GM21619 (cell line): ENCODE results near the gene MBOAT1.
A peak's percentile ranks its signal among the peaks of the same experiment; 100 is the strongest.
"Not testable (repeated sequence)": the region's sequence is repeated elsewhere in the genome, so short reads cannot be mapped to it uniquely, and the experiment has no call there.

ENCODE experiments used
- ATAC-seq: cut with Tn5 transposase; IDR thresholded peaks from one replicate; pipeline ENCODE4 v1.9.1; 2021; ENCODE audit not compliant: unreplicated experiment

The MBOAT1 gene, protein sequence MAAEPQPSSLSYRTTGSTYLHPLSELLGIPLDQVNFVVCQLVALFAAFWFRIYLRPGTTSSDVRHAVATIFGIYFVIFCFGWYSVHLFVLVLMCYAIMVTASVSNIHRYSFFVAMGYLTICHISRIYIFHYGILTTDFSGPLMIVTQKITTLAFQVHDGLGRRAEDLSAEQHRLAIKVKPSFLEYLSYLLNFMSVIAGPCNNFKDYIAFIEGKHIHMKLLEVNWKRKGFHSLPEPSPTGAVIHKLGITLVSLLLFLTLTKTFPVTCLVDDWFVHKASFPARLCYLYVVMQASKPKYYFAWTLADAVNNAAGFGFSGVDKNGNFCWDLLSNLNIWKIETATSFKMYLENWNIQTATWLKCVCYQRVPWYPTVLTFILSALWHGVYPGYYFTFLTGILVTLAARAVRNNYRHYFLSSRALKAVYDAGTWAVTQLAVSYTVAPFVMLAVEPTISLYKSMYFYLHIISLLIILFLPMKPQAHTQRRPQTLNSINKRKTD

DNA sequence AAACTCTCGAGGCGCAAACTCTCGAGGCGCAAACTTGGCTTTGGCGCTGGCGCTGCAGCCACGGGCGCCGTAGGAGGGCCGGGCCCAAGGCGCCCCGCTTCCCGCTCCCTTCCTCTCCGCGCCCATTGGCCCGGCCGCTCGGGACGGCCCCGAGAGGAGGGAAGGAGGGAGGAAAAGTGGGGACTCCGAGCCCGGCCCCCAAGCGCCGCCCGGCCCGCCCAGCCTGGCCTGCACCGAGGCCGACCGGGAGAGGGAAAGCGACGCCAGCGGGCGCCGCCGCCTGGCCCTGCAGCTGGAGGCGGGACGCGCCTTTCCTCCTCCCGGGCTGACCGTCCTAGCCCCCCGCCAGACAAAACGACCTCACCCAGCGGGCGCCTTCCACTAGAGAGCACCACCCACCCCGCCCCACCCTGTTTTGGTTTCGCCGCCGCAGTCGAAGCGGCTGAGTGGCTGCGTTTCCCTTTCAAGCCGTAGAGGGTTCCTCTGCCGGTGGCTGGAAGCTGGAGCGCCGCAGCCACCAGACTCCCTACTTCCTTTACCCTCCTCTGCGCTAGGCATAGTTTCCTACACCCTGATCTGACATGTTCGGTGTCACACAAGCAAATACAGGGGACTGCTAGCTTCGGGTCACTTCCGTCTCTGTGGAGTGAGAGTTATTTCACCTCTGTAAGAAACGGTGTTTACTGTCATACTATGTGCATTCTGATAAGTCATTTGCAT, at the start of gene MBOAT1:
MBOAT1 (minus strand) TSS at position 78 of the 720 bp plus-strand sequence. CDS start 235 bp downstream, outside the sequence.
- ATAC-seq, result peak; percentile 84

DNA sequence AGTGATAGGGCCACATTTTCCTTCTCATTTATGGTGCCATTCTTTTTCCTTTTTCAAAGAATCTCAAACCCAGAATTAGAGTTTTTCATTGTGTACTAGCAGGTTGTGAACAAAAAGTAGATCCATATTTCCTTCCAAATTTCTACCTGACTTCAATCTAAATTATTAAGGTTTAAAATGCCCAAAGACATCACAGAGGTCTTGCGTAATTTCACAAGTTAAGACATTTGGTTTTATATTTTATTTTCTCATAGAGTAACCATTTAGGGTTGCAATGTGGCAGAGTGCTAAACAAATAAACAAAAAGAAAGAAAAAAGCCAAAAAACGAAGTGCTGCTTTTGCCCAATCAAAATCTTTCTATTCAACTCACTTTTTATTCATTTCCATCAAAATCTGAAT, 49.4 kb upstream of the MBOAT1 start:
- ATAC-seq, result no peak

DNA sequence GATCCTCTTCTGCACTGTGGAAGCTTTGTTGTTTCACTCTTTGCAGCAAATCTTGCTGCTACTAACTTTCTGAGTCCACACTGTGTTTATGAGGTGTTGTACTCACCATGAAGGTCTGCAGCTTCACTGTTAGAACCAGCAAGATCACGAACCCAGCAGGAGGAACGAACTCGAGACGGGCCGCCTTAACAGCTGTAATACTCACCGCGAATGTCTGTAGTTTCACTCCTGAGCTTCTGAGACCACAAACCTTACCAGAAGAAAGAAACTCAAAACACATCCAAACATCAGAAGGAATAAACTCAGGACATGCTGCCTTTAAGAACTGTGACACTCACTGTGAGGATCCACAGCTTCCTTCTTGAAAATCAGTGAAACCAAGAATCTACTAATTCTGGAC, 48.1 kb upstream of the MBOAT1 start:
- no peak for ATAC-seq

DNA sequence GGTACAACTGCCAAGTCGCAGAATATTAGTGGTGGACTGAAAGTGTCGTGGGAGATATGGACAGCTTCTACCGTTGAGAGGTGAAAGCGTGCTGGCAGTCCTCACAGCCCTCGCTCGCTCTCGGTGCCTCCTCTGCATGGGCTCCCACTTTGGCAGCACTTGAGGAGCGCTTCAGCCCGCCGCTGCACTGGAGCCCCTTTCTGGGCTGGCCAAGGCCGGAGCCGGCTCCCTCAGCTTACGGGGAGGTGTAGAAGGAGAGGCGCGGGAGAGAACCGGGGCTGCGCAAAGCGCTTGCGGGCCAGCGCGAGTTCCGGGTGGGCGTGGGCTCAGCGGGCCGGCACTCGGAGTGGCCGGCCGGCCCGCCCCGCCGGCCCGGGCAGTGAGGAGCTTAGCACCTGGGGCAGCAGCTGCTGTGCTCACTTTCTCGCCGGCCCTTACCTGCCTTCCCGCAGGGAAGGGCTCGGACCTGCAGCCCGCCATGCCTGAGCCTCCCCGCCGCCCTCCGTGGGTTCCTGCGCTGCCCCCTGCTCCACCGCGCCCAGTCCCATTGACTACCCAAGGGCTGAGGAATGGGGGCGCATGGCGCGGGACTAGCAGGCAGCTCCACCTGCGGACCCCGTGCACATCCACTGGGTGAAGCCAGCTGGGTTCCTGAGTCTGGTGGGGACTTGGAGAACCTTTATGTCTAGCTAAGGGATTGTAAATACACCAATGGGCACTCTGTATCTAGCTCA, 47.2 kb upstream of the MBOAT1 start:
- no peak for ATAC-seq

DNA sequence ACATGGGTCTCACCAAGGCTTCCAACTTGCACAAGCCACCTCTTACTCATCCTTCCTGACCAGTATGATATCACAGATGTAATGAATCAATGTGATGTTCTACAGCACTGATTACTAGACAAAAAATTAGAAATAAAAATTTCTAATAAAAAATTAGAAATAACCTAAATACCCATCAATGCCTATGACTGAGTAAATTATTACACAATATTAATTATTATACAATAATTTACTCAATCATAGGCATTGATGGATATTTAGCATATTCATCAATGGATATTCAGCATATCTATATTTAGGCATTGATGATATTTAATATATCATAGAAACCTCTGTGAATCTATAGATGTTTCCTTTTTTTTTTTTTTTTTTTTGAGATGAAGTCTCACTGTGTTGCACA, 43.2 kb upstream of the MBOAT1 start:
- ATAC-seq, result no peak

DNA sequence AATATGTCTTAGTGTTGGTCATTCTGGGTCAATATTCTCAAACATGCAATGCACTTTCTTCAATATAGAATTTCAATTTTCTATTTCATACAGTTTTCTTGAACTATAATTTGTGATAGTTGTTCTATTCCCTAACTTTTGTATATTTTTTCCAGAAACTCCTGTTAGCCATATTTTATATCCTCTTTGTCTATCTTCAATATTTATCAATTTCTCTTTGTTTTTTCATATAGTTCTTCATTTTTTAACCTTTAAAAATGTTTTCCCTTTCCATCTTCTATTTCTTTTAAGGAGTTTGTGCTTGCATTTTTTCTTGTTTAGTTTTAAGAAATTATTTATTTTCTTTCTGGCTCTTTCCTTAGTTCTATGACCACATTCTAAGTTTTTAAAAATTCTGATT, 42.0 kb upstream of the MBOAT1 start:
- ATAC-seq, result no peak

DNA sequence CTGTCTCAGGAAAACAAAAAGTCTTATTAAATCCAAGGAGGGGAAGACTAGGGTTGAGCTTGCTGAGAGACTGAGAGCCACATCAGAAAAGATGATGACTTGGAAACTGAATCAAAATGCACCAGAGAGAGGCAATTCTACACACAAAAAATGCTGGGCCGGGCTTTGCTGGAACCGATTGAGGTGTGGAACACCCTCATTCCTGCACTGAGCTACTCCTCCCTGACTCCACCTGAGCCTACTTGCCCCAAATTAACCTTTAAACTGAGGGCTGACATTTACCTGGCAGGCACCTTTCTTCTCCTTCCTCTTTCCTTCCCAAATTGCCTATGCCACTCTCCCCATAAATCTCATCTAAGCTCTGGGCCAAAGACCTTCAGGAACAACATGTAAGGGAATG, 40.8 kb upstream of the MBOAT1 start:
- ATAC-seq, result no peak

DNA sequence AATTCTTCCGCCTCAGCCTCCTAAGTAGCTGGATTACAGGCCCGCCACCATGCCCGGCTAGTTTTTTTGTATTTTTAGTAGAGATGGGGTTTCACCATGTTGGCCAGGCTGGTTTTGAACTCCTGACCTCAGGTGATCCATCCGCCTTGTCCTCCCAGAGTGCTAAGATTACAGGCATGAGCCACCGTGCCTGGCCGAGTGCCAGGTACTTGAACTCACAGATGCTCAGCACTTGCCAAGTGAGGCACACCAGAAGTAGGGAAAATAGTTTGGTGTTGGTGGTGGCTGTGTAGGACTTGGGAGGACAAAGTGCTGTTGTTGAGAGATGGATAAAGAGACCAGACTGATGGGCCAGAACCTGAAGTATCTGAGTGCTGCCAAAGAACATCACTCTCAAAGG, 40.0 kb upstream of the MBOAT1 start:
- no peak for ATAC-seq

DNA sequence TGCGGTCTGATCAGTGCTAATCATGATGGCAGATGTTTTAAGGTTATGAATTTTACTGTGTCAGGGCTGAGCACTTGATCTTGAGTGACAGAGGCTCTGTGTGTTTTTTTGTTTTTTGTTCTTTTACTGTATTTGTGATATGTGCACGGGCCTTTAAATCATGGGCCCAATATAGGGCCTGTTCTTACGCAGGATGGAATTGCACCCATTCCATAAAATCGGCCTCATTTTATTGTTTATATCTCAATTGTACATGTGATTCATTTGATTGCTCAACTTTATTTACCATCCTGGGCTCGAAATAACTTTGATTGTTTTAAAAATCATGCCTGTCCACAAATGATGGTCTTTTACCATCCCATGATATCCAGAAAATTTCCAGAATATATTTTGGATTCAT, 39.3 kb upstream of the MBOAT1 start:
- no peak for ATAC-seq

DNA sequence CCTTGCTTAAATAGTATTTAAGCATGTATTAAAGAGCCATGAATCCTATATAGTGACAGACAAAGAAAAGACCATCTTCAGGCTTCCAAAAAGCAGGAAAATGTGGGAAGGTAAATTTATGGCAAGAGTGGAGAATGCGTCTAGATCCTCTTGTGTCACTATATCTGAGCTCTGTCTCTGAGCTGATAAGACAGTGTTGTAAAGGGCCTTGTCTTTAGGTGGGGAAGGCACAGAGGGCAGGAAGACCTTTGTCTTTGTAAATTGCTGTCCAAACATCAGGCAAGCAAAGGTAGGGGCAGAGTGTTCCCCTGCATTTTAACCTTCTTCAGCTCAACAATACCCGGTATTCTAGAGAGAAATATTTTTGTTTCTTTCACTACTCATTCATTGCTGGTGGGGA, 33.9 kb upstream of the MBOAT1 start:
- ATAC-seq, result no peak

DNA sequence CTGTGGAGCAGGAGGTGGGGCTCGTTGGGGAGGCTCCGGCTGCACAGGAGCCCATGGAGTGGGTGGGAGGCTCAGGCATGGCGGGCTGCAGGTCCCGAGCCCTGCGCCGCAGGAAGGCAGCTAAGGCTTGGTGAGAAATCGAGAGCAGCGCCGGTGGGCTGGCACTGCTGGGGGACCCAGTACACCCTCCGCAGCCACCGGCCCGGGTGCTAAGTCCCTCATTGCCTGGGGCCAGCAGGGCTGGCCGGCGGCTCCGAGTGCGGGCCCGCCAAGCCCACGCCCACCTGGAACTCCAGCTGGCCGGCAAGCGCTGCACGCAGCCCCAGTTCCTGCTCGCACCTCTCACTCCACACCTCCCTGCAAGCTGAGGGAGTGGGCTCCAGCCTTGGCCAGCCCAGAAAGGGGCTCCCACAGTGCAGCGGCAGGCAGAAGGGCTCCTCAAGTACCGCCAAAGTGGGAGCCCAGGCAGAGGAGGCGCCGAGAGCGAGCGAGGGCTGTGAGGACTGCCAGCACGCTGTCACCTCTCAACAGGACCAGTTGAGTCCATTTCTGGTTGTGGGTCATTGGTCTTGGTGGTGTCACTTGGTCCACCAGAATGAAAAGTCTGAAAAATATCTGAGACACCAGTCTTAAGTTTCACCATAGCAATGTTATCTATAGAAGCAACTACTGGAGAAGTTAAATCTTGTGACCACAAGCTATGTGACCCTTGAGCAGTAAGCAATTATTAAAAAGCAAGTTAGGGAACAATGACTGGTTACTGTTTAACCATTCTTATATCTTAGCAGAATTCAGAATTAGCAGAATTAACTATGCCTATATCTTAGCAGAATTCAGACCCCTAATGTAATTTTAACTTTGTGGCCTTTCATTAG, 32.8 kb upstream of the MBOAT1 start:
- not testable (repeated sequence) for ATAC-seq

DNA sequence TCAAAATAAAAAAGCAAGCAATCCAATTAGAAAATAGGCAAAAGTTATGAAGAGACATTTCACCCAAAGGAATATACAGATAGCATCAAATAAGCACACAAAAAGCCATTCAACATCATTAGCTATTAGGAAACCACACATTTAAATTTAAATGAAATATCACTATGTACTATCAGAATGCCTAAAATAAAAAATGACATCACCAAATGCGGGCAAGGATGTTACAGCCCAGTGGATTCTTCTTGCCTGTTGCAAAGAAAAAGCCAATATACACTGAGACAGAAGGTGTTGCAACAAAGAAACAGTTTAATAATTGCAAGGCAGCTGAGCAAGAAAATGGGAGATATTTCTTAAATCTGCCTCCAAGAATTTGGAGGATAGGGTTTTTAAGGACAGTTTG, 31.0 kb upstream of the MBOAT1 start:
- ATAC-seq, result no peak

DNA sequence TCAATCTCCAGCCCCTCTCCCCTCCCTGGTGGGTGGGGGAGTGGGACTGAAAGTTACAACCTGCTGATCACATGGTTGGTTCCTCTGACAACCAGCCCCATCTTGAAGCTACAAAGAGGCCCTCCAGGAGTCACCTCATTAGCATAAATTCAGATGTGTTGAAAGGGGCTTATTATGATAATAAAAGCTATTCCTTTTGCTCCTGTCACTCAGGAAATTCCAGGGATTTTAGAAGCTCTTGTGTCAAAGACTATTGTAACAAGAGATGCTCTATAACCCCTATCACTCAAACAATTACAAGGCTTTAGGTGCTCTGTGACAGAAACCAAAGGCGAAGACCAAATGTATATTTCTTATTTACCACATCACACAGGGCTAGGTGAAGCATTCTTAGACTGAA, 30.1 kb upstream of the MBOAT1 start:
- no peak for ATAC-seq

DNA sequence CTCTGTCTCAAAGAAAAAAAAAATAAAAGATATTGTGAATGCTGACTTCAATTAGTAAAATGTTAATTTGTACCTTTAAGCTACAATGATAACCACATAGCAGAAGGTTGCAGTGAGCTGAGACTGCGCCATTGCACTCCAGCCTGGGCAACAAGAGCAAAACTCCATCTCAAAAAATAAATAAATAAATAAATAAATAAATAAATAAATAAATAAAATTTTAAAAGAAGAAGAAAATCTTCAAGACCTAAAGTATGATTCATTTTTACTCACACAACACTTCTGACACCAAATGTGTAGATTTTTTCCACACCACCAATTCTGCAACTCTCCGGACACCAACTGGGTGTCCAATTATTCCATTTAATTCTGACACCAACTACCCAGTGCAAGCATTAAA, 28.8 kb upstream of the MBOAT1 start:
- ATAC-seq, result no peak

DNA sequence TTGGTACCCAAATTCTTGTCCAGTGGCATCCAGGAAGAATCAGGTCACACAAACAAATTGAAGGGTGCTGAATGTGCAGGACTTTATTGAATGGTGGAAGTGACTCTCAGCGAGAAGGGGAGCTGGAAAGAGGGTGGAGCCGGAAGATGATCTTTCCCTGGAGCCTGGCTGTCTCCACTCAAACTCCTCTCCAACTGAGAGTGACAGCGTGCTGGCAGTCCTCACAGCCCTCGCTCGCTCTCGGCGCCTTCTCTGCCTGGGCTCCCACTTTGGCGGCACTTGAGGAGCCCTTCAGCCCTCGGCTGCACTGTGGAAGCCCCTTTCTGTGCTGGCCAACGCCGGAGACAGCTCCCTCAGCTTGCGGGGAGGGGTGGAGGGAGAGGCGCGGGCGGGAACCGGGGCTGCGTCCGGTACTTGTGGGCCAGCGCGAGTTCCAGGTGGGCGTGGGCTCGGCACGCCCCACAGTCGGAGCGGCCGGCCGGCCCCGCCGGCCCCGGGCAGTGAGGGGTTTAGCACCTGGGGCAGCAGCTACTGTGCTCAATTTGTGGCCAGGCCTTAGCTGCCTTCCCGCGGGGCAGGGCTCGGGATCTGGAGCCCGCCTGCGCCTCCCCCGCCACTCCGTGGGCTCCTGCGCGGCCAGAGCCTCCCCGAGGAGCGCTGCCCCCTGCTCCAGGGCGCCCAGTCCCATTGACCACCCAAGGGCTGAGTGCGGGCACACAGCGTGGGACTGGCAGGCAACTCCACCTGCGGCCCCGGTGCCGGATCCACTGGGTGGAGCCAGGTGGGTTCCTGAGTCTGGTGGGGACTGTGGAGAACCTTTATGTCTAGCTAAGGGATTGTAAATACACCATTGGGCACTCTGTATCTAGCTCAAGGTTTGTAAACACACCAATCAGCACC, 26.7 kb upstream of the MBOAT1 start:
- no peak for ATAC-seq

DNA sequence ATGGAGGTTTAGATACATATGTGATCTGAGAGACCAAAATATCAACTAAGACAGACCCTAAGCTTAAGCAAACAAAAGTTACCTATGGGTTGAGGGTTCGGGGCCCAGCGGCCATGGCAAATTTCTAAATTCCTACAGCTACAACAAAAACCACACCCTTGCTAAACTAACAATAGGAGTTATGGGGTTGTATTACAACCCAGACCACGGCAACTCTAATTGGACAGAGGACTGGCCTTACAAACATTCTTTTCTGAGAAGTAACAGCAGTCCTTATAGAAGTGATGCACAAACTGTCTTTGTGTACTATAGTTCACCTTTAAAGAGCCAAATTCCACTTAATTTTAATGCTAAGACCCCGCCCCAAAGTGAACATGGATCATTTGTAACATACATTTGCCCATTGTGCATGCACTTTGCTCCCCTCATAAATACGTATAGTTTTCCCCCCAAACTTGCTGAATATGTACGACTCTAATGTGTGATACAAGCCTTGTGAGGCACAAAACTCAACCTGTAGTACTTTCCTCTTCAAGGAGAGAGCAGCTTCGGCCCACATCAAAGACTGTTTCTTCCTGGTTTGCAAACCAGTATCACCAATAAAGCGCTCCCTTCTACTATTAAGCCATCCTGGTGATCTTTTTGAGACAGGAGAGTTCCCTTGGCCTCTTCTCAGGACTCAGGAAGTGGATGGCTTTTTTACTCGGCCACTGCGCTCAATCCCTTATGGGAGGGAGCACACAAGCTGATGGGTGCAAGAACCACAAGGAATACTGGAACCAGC, 25.6 kb upstream of the MBOAT1 start:
- ATAC-seq, result no peak

DNA sequence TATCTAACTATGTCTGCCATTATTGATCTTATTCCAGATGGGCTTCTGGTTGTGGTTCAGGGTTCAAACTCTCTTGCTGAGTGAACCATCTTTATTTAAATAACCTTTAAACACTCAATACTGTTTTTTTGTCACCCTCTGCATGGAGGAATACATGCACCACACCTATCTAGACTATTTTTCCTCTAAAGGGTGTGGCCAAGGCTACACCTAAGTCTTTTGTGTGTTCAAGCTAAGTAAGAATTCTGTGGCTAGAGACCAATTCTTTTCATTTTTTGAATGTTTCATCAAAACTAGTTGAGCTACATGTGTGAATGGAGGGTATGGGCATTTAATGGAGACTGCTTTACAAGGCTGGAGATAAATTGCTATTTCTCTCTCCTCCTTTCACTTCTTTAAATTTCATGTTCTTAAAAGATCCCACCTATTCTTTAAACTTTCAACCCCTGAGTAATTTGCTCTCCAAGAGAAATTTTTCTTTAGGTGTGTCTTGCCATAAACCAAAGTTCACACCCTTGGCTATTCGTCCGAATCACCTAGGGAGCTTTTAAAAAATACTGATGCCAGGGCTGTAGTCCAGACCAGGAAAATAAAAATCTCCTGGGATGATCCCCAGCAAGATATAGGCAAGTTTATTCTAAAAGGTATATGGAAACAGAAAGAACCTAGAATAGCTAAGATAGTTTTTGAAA, 24.8 kb upstream of the MBOAT1 start:
- ATAC-seq, result no peak

DNA sequence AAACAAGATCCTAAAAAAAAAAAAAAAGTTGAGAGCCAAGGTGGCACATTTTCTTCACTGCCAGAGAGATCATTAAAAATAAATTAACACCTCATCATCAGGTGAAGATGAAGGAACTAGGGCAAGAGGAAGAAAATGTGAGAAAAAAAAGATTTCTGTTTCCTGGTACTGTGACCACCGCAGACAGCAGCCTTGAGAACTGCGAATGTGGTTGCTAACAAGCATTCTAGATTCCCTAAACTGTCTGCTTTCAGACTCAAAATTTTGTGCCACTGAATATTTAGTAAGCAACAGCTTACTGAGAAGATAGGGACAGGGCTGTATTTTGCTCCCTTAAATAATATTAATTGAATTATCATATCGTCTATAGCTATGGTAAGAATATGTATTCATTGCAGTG, 24.1 kb upstream of the MBOAT1 start:
- ATAC-seq, result no peak
